NCI-H1105 treated with DMSO at 0.1 percent for 48 hours (cell line): Measurements from ENCODE around the gene TMC7.

Experiments used
- DNase-seq: peaks from one replicate; lab custom pipeline; 2025; lab: John Stamatoyannopoulos, UW

The TMC7 gene

GRCh38 chr16:19090916-19091315 lies 107.2 kb downstream of the TMC7 start:
- no peak for DNase-seq

- no peak for DNase-seq
Observed at GRCh38 chr16:19092653-19093410, 109.1 kb downstream of the TMC7 start.

- DNase-seq, result no peak
Observed at GRCh38 chr16:19093631-19094541, 110.2 kb downstream of the TMC7 start.

GRCh38 chr16:19094542-19095365 lies 111.0 kb downstream of the TMC7 start:
- DNase-seq, result no peak

GRCh38 chr16:19095654-19096053 lies 111.9 kb downstream of the TMC7 start:
- no peak for DNase-seq

- no peak for DNase-seq
Observed at GRCh38 chr16:19098173-19098572, 114.4 kb downstream of the TMC7 start.

GRCh38 chr16:19102187-19102872 lies 118.6 kb downstream of the TMC7 start:
- no peak for DNase-seq

- DNase-seq, result no peak
Observed at GRCh38 chr16:19104607-19105006, 120.9 kb downstream of the TMC7 start.

GRCh38 chr16:19105131-19105530 lies 121.4 kb downstream of the TMC7 start:
- DNase-seq, result no peak

GRCh38 chr16:19105891-19106624 lies 122.3 kb downstream of the TMC7 start:
- DNase-seq, result no peak

GRCh38 chr16:19106625-19107020 lies 122.9 kb downstream of the TMC7 start:
- no peak for DNase-seq

- DNase-seq, result no peak
Observed at GRCh38 chr16:19108409-19109287, 124.9 kb downstream of the TMC7 start.

- DNase-seq, result no peak
Observed at GRCh38 chr16:19109288-19109664, 125.5 kb downstream of the TMC7 start.

- DNase-seq, result no peak
Observed at GRCh38 chr16:19110537-19111360, 127.0 kb downstream of the TMC7 start.

GRCh38 chr16:19112099-19112407 lies 128.3 kb downstream of the TMC7 start:
- no peak for DNase-seq
